Activated CD8-positive, alpha-beta T cell treated with anti-CD3 and anti-CD28 coated beads for 36 hours (primary cell): ENCODE results near the gene BCL2. TPM values are rescaled to one million over a fixed set of nuclear protein-coding genes. Genes with fewer than 3 reads are reported as not detected.
A peak's percentile ranks its signal among the peaks of the same experiment; 100 is the strongest.

Experiments used
- ATAC-seq: fragments of 200-7000 bp; cut with Tn5 transposase; one replicate; pipeline ENCODE4 v1.10.0; 2021; ENCODE audit warnings: mild to moderate bottlenecking, moderate library complexity
- CTCF ChIA-PET: fragments of 350-600 bp; sonication (Branson Sonifier 250); formaldehyde crosslinking; loops from one replicate; lab custom pipeline; 2021; ENCODE audit warnings: antibody characterized with exemption; lab: Charles Lee
- POLR2A ChIA-PET: fragments of 350-600 bp; sonication (Branson Sonifier 250); formaldehyde crosslinking; loops from one replicate; lab custom pipeline; 2021; ENCODE audit warnings: antibody characterized with exemption; lab: Charles Lee
- DNase-seq: peaks from one replicate; pipeline ENCODE4 v3.0.0-alpha.2; 2020
- H3K27ac Mint-ChIP-seq: one replicate; pipeline ENCODE4 v1.8.0; 2021; ENCODE audit warnings: mild to moderate bottlenecking, mixed read lengths
- H3K27me3 Mint-ChIP-seq: one replicate; pipeline ENCODE4 v1.8.0; 2021; ENCODE audit warnings: mixed read lengths
- H3K36me3 Mint-ChIP-seq: one replicate; pipeline ENCODE4 v1.8.0; 2021; ENCODE audit warnings: low read depth, mixed read lengths
- H3K4me1 Mint-ChIP-seq: one replicate; pipeline ENCODE4 v1.8.0; 2021; ENCODE audit warnings: low read depth, mixed read lengths
- H3K4me3 Mint-ChIP-seq: one replicate; pipeline ENCODE4 v1.8.0; 2021; ENCODE audit warnings: mild to moderate bottlenecking, moderate library complexity, mixed read lengths
- H3K9me3 Mint-ChIP-seq: one replicate; pipeline ENCODE4 v1.8.0; 2021; ENCODE audit warnings: mixed read lengths
- intact Hi-C: fragments of 100-400 bp; cut with micrococcal nuclease; formaldehyde crosslinking; loops from one replicate; pipeline ENCODE4 v1.10.0; 2022
- total RNA-seq, 2 experiments: library from RNA; stranded (reverse); gene quantifications; one replicate each; pipeline ENCODE4 v1.2.3, GENCODE V29; 2021
- TF ChIP-seq, protein P1 (sequence below): fragments of 200-600 bp; IDR thresholded peaks from one replicate; pipeline ENCODE4 v1.8.0; 2022; ENCODE audit warnings: antibody characterized with exemption, mild to moderate bottlenecking

The BCL2 gene
- total RNA-seq, 2 experiments from 2014 or later: 104 to 107 TPM

DNA sequence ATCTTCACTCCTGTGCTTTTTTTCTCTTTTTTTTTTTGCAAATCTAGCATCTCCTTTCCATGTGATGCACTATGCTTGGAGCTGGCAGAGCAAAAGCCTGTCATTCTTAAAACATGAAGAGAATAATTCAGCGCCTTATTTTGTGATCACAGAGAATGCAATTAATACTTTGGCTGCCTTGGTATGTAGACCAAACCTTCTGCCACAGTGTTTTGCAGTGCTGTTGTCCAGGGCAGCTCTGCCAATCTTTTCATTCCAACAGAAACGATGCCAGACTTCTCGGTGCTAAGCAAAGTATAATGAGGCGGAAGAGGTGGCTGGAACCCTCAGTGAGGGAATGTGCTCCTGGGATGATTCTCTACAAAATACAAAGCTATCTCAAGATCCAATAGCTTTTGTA lies 25.6 kb downstream of the BCL2 start:
- peak overlapping the region; percentile 73 for H3K27ac Mint-ChIP-seq
- H3K27me3 Mint-ChIP-seq: no peaks in the 10 kb centered on the region
- TF ChIP-seq, protein P1, sequence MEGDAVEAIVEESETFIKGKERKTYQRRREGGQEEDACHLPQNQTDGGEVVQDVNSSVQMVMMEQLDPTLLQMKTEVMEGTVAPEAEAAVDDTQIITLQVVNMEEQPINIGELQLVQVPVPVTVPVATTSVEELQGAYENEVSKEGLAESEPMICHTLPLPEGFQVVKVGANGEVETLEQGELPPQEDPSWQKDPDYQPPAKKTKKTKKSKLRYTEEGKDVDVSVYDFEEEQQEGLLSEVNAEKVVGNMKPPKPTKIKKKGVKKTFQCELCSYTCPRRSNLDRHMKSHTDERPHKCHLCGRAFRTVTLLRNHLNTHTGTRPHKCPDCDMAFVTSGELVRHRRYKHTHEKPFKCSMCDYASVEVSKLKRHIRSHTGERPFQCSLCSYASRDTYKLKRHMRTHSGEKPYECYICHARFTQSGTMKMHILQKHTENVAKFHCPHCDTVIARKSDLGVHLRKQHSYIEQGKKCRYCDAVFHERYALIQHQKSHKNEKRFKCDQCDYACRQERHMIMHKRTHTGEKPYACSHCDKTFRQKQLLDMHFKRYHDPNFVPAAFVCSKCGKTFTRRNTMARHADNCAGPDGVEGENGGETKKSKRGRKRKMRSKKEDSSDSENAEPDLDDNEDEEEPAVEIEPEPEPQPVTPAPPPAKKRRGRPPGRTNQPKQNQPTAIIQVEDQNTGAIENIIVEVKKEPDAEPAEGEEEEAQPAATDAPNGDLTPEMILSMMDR: no peak
- no peak overlapping the region for H3K4me3 Mint-ChIP-seq
- H3K36me3 Mint-ChIP-seq: peaks cover 80% of the 10 kb centered on the region
- POLR2A ChIA-PET: interaction anchor here (0.6 to 1.4 kb wide), 6 partner anchors 10 to 162 kb away, joined by 3 to 8 read pairs (median 3); no protein-coding TSS in a partner anchor
- CTCF ChIA-PET: interaction anchor here (0.9 to 1.3 kb wide), 3 partner anchors 8 to 20 kb away, joined by 3 read pairs; no protein-coding TSS in a partner anchor
- no peaks in the 10 kb centered on the region for H3K9me3 Mint-ChIP-seq
- DNase-seq (no peak), ATAC-seq (no peak)
- H3K4me1 Mint-ChIP-seq: peaks cover 70% of the 10 kb centered on the region
- intact Hi-C loops: no loop called here

DNA sequence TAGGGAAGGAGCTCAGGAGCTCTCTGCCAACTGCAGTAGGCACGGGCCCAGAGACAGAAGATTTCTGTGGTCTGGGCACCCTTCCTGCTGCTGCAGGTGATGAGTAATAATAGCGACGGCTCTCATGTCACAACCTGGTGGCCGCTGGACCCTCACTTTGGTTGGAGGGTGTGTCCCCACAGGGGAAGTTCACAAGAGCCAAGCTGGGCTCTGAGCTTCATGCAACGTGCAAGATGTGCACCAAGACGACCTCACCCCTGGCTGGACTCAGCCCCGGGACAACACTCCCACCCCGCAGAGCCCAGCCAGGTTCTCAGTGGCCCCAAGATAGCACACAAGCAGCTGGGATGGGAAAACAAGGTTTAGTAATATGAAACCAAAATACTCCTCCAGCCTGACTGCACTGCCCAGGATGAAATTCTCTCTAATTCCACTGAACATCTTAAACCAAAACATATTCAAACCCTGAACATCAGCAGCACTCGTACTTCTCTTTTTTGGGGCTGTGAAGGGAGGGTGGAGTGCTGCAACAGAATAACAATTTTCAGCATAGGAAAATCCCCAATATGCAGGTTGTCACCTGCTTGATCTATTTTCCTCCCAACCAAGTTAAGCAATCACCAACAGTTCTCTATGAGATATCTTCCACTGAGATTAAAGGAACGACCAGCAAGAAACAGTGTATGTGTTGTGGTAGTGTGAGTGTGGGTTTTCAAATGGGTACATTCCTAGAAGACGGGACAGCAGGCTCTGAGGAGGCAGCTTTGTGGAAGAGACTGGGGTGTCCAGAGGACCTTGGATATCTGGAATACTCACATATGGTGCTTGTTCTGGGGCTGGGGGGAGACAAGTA lies 26.5 kb downstream of the BCL2 start:
- TF ChIP-seq, protein P1: no peak
- H3K27me3 Mint-ChIP-seq: no peaks in the 10 kb centered on the region
- intact Hi-C loops: no loop called here
- peak; percentile 52 for ATAC-seq
- H3K4me3 Mint-ChIP-seq: peak overlapping the region; percentile 6
- H3K27ac Mint-ChIP-seq: peak overlapping the region; percentile 73
- H3K9me3 Mint-ChIP-seq: no peaks in the 10 kb centered on the region
- POLR2A ChIA-PET: interaction anchor here (0.7 to 2.4 kb wide), 8 partner anchors 14 to 114 kb away, joined by 3 to 6 read pairs (median 3); partner anchors contain the start of gene BCL2
- peaks cover 61% of the 10 kb centered on the region for H3K4me1 Mint-ChIP-seq
- H3K36me3 Mint-ChIP-seq: peaks cover 71% of the 10 kb centered on the region
- CTCF ChIA-PET: interaction anchor here (1.0 to 1.9 kb wide), 4 partner anchors 7 to 150 kb away, joined by 3 to 7 read pairs (median 3); no protein-coding TSS in a partner anchor
- DNase-seq: peak; percentile 67

DNA sequence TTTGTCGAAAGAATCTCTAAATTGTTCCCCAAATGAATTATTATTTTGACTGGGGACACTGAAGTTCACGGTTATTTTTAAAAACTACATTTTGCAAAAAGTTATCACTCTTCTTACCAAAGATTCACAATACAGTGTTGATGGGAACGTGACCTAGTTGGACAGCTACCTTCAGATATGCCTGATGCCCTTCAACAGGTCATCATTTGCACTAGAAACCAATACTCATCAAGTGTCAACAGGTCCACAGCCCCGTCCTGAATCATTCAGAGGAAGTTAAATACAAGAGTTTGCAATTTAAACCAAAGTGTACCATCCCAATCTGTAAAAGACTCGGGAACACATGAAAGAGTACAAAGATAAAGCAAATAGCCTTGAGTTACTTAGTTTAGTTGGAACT lies 28.3 kb downstream of the BCL2 start:
- no peaks in the 10 kb centered on the region for H3K27me3 Mint-ChIP-seq
- peak overlapping the region; percentile 86 for H3K27ac Mint-ChIP-seq
- ChIA-PET CTCF (interaction anchor here (1.1 to 1.9 kb wide), 2 partner anchors 23 to 27 kb away, joined by 4 to 7 read pairs; no protein-coding TSS in a partner anchor), POLR2A (interaction anchor here (0.7 to 2.4 kb wide), 3 partner anchors 9 to 45 kb away, joined by 3 to 6 read pairs (median 3); no protein-coding TSS in a partner anchor)
- intact Hi-C loops: no loop called here
- peaks cover 59% of the 10 kb centered on the region for H3K36me3 Mint-ChIP-seq
- H3K4me1 Mint-ChIP-seq: peaks cover 55% of the 10 kb centered on the region
- no peaks in the 10 kb centered on the region for H3K9me3 Mint-ChIP-seq
- ATAC-seq: peak; percentile 36
- DNase-seq: no peak
- peak overlapping the region; percentile 35 for H3K4me3 Mint-ChIP-seq
- TF ChIP-seq, protein P1: no peak

DNA sequence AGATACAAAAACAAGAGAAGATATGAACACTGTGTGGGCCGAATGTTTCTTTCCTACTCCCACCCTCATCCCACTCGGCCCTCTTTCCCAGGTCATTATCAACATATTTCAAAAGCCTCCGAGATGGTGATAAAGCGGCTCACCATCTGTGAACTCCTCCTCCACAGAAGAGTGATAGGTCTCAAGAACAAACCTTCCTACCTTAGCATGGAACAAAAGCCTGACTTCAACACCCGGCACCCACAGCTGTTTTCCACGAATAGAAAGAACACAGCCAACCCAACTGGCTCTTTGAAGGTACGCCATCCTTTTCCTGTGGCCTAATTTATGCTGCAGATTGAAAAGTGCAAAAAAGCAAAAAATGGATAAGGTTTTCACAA lies 28.8 kb downstream of the BCL2 start:
- Mint-ChIP-seq H3K4me3 (peak overlapping the region; percentile 35), H3K9me3 (no peaks in the 10 kb centered on the region), H3K27me3 (no peaks in the 10 kb centered on the region), H3K27ac (peak overlapping the region; percentile 86), H3K36me3 (peaks cover 54% of the 10 kb centered on the region), H3K4me1 (peaks cover 54% of the 10 kb centered on the region)
- POLR2A ChIA-PET: interaction anchor here (1.1 to 2.4 kb wide), 3 partner anchors 8 to 21 kb away, joined by 3 to 6 read pairs (median 5); no protein-coding TSS in a partner anchor
- ATAC-seq: peak; percentile 79
- DNase-seq: peak; percentile 70
- TF ChIP-seq, protein P1: no peak
- CTCF ChIA-PET: interaction anchor here (1.2 kb wide), 1 partner anchor 9 kb away, joined by 3 read pairs; no protein-coding TSS in a partner anchor
- intact Hi-C loops: no loop called here
